Measurements from ENCODE around the gene CREBZF.

The CREBZF gene, protein sequence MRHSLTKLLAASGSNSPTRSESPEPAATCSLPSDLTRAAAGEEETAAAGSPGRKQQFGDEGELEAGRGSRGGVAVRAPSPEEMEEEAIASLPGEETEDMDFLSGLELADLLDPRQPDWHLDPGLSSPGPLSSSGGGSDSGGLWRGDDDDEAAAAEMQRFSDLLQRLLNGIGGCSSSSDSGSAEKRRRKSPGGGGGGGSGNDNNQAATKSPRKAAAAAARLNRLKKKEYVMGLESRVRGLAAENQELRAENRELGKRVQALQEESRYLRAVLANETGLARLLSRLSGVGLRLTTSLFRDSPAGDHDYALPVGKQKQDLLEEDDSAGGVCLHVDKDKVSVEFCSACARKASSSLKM

DNA sequence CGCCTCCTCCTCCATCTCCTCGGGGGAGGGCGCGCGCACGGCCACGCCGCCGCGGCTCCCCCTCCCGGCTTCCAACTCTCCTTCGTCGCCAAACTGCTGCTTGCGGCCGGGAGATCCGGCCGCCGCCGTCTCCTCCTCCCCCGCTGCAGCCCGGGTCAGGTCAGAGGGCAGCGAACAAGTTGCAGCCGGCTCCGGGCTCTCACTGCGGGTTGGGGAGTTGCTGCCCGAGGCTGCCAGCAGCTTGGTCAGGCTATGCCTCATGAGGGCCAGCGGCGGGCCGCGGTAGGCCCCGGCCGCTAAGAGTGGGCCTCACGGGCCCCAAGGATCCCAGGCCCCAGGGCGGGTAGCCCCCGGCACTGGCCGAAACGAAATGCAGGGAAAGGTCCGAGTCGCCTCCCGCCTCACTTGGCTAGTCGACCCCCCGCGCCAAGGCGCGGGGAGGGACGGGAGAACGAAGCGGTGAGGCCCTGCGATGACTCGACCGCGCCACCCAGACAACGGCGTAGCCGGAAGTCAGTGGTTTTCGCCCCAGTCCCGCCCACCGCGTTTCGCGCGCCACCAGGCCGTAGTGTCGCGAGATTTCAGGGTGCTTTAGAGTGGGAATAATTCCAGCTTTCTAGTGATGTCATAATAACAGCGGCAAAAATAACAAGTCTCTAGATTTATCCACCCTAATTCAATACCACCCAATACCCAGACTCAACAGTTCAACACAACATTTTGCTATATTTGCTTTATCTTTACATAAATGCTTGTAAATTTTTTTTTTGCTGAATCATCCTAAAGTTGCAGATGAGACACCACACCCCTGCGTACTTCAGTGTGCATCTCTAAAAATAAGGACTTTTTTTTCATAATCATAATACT, at the start of gene CREBZF:
TSS of gene CREBZF (minus strand) at position 515 of the 867 bp plus-strand sequence. CDS start at position 261, 254 bp downstream.
- peak; percentile 94 for DNase-seq

DNA sequence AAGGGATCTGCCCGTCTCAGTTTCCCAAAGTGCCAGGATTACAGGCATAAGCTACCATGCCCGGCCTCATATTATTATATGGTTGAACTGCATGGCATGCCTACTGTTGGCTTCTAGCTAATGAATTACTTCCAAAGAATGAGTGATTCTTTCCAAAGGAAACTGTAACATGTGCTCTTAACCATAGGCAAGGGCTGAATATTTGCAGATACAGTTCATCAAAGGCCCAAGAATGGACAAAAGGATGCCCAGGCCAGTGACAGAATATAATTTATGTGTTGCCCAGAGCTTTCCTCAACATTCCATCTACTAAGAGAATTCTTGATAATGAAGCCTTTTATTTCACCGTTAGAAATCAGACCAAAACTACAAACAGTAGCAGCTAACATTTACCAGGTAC, 48.0 kb upstream of the CREBZF start:
- no peak for DNase-seq

DNA sequence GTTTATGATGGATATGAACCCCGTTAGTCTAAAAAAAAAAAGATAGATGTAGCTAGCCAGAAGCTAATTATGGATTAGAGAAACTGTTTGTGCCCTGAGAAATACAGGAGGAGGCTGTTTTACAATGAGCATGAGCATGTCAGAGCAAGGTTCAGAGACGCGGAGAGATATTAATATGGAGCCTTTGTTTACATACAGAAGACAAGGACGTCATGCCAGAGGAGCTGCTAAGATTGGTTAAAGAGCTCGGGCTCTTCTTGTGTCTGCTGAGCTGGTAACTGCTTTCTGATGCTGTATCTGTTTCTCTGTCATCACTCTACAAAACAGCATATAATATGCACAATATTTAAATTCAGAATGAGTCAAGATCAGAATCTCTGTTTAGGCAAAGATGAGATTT, 46.0 kb upstream of the CREBZF start:
- peak; percentile 42 for DNase-seq

DNA sequence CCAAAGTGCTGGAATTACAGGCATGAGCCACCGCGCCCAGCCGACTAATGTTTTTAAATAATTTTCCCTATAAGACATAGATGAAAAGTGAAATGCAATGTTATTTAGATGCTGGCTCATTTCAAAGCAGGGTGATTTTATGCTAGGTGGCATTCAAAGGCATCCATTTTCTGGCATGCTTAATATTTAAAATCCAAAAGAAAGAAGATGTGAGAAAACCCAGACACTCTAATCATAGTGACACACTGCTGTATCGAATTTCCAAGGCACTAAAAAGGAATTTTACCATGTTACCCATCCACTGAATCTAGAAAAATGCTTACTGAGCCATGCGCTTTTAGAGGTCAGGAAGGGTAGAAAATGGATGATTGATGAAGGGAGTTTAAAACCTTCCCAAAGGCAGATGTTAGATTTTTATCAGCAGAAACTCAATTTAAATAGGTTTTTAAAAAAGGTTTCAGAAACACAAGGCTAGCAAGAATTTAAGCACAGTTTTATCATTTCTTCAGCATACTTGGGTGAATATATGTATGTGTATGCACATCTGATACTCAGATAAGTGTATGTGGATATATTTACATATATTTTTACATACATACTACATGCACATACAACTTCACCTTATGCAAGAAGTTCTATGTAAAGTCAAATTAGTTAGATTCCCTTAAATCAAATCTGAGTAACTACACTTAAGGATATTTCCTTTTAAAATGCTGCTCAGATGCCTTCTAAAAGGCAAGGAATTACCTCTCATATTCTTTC, 45.2 kb upstream of the CREBZF start:
- DNase-seq = no peak

DNA sequence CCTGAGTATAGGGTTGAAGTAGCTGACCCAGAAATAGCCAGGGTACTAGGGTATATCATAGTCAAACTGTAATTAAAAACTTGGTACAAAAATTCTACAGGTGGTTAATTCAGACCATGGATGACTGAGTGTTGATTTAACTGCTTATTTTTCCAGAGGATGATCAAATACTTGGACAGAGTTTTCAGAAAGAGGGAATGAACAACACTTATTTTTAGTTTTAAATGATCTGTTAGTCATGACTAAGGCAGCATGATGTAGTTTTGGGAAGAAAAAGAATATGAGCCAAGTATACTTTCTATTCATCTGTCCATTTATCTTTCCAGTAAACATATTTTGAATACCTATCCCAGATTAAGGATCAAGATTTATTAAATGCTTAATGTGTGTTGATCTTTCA, 40.9 kb upstream of the CREBZF start:
- no peak for DNase-seq

DNA sequence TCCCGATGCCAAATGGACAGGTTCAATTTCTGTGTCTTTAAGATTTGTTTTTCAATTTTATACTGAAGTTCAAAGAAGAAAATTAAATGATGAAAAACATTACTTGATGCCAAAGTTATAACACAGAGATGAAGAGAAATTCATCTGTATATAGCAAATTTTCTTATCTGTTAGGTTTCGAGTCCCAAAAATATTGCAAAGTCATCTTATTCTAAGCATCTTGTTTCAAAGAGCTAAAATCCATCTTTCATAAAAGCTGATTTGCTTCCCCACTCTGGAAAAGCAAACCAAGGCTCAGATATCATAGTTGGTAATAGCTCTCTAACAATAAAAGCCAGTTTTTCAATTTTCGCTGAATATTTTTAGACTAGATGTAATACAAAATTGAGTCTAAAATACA, 40.0 kb upstream of the CREBZF start:
- DNase-seq = no peak

DNA sequence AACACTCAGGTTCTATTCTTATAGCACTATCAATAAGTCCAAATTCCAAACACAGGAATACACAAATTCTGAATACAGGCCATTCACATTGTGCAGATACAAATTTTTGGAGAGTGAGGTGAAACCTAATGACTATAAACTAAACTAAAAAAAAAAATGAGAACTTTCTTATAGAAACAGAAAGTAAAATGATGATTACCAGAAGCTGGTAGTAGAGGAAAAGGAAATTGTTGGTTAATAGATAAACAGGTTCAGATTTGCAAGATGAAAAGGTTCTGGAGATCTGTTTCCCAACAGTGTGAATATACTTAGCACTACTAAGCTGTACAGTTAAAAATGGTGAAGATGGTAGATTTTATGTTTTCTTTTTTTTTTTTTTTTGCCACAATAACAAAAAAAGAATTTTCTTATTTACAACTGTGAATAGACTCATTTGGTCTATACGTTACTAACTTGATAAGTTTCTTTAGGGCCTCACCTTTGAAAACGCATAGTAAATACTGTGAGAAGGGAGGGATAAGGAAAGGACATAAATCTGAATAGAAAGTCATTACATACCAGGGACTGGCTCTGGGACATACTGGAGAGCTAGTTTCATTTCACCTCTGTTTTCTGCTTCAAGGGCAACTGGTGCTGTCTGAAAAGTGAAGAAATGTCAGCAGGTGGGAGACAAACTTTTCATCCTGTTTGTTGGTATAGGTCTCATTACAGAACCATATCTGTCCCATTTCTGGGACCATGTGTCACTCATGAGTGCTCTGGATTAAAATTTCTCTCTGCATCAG, 35.2 kb upstream of the CREBZF start:
- DNase-seq = no peak

DNA sequence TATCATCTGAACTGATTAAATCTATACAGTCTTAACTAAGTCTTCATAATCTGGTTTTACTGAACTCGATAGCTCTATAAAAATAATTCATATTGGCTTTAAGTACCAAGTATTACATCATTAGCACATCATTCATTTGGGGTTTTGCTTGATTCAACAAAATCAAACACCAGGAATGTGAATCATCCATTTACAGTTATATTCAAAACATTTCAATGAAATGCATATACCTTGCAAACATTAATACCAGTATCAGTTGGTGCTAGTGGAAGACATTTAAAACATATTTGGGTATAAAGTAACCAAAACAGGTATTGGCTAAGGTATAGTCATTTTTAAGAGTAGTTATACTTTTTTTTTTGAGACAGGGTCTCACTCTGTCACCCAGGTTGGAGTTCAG, 33.3 kb upstream of the CREBZF start:
- no peak for DNase-seq

DNA sequence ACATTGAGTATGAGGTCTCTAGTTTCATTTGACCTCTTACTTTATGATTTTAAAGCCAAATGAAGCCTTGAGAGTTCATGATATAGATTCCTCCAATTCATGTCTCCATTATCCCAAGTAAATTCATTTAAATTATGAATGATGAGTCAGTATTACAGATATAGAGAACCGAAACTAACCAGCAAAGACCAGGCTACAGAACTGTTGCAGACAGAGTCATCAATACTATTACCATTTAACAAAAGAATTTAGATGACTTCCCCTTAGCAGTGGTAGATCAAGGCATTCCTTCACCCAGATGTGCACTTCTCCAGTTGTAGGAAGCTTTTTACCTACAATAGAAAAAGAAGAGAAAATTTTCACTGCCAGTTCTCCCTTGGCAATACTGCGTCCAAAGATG, 32.8 kb upstream of the CREBZF start:
- no peak for DNase-seq

DNA sequence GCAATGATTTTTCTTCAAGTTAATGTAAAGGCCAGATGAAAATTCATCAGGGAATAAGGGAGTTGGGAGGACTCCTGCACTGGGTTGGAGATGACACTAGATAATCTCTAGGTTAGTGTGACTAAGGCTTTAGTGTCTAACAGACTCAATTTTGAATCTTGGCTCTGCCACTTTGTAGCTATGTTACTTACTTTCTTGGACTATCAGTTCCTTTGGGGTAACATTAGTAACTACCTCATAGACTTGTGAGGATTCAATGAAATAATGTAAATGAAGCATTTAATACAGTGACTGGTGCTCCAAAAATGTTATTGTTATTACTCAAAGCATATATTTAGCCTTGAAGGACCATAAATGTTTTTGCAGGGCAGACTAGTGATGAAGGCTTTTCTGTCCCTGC, 30.6 kb upstream of the CREBZF start:
- DNase-seq = no peak

DNA sequence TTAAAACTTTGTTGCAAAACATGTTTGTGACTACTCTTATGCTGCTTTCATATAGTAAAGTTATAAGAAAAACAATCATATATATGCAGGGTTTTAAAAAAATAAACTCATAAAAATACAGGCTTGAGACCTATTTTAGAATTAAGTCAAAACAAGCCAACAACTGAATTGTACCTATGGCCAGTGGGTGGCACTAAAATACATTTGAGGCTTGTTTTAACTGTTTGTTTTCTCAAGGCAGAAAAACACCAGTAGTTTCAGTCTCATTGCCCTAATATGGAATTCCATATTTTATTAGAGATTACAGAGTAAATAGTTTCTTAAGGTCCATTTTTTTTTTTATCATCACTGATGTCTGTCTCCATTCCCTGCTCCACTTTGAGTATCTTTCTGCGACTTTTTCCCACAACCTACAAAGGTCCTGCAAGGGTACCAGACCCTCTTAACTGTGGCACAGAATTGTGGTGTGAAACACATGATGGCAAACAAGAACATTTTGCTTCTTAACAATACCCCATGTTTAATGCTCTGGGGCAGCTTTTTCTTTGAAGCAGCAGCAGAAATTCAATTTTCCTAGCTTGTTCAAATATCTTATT, 29.6 kb upstream of the CREBZF start:
- peak; percentile 14 for DNase-seq

DNA sequence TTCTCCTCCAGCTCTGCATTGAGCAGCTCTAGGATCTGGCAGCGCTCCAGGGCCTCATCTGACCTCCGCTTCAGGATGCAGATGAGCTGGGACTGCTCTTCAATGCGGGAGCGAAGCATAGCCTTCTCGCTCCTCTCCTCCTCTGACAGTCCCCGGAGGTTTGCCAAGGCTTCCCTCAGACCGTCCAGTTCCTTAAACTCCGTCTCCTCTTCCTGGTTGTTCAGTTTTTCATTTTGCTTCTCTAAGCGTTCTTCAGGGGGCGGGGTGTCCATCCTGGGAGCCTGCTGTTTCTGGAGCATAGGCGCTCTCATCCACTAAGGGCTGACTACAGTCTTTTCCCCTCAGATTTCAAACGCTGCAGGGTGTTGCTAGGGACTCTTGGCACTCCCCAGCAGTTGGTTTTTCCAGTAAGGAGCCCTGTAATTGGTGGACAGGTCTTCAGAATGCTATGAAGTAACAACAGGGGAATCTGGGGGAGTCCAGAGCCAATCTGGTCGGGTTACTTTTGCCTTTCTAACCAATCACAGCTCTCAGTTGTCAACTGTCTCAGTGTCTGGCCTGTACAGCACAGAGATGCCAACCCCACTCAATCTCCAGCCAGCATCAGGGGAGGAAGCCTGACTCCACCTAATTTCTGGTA, 21.0 kb upstream of the CREBZF start, which contains the start of gene CCDC89:
TSS of gene CCDC89 (minus strand) at position 376 of the 640 bp plus-strand sequence. CDS start at position 311, 65 bp downstream.
- DNase-seq = peak; percentile 89

DNA sequence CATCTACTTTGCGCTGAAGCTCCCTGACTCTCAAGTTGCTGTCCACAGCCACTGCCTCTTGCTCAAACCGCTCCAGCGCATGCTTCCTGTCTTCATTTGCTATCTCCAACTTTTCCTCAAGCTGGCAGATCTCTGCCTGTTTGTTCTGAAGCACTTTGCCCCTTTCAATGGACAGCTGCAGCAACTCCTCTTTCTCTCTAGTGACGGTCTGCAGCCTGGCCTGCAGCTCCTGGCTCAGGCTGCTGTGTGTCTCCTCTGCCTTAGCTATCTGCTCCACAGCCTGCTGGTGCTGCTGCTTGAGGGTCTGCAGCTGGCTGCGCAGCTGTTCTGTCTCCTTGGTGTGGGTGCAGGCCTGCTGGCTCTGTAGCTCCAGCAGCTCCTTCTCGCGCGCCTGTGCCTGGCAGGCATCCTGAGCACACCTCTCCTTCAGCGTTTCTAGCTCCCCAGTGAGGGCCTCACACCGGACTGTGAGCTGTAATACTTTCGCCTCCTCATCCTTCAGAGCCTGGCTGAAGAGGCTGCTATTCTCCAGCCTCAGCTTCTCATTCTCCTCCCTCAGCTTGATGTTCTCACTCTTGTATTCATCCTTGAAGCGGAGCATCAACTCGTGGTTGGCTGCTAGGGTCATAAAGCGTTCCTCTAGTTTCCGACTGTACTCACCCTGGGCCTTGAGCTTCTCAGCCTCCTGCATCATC, 20.3 kb upstream of the CREBZF start:
- DNase-seq = no peak

DNA sequence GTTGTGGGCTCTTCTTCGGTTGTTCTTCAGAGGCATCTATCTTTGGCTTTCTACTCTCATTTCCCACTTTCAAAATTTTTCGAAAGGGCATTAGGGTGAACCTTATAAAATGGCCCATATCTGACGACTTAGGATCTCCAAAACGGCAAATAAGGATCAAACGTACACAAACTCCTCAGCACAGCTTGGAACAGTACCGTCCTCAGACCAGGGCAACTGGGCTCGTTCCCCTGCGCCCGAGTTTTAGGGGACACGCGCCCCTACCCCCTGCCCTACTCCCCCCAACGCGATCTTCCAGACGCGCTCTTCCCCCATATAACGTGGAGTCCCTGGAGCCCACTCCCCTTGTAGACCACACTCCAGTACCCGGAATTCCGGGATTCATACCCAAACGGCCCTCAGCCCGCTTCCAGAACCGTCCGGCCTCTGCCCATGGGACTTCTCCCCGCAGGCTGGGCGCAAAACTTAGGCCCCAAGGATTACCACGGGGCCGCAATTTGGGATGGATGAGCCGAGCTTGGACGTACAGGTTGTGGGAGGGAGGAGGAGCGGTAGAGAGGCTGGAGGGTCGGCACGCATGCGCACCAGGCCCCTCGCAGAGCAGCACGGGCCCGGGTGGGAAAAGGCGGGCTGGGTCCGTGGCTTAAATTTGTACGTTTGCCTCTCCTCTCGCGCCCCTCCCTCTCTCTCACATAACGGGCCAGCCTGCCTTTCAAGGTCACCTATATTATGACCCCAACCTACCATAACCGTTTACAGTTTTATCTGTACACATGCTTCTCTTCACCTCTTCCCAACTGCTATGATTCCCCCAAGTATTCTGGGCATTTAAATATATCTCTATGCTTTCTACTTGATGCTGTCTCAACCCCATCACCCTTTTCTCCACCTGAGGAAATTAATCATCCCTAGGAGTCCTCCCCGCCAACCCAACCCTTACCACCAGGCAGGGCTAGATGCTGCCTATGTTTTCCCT, 17.7 kb upstream of the CREBZF start:
- peak; percentile 49 for DNase-seq

DNA sequence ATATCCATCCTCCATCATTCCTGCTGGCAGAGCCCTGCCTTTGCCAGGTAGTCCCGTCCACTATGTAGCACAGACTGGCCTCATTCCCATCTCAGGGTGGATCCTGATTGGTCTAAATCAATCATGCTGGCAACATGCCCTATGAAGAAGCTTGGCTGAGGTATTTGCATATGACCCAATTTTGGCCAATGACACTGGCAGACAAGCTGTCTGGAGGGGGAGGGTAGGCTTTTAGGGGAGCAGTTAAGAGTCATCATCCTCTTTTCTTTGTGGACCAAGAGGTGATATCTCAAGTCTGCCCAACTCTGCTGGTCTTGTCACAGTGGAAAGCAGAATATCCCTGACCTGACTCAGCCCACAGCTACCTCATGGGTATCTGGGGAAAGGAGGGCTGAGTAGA, 16.0 kb upstream of the CREBZF start:
- no peak for DNase-seq

DNA sequence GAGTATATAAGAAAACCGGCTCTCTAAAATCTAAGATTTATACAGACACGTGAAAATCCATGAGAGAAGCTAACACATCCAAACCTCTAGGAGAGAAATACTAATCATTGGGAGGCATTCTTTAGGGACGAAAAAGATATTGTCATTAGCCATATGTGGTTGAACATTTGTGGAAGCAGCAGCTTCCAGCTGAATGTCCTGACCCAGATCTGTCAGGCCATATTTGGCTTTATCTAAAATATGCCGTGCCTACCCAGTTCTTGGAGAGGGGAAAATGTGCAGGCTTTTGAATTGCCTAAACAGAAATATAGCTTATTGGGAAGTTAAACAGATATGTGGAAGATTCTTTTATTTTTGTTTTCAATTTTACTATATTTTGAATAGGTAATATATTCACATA, 14.6 kb upstream of the CREBZF start:
- DNase-seq = no peak

DNA sequence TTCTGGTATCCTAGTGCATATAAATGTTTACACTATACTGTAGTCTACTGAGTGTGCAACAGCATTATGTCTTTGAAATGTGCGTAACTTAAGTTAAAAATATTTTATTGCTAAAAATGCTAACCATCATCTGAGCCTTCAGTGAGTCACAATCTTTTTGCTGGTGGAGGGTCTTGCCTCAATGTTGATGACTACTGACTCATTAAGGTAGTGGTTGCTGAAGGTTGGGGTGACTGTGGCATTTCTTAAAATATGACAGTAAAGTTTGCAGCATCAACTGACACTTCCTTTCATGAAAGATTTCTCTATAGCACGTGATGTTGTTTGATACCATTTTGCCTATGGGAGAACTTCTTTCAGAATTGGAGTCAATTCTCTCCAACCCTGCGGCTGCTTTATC, 8.5 kb upstream of the CREBZF start:
- DNase-seq = no peak

DNA sequence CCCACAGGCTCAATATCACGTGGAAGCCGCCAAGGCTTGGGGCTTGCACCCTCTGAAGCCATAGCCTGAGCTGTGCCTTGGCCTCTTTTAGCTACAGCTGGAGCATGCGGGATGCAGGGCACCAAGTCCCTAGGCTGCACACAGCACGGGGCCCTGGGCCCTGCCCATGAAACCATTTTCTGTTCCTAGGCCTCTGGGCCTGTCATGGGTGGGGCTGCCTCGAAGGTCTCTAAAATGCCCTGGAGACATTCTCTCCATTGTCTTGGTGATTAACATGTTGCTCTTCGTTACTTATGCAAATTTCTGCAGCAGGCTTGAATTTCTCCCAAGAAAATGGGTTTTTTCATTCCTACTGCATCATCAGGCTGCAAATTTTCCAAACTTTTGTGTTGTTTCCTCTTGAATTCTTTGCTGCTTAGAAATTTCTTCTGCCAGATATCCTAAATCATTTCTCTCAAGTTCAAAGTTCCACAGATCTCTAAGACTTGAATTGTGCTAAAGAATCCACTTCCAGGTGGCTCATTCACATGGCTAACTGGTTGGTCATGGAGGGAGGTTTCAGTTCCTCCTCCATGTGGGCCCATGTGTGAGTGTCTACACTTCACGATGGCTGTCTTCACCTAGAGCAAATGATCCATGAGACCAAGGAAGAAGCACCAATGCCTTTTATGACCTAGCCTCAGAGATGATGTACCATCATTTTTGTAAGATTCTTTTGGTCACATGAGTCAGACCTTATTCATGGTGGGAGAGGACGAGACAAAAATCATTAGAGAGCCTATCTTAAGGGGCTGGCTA, 7.4 kb upstream of the CREBZF start:
- DNase-seq = no peak

Measured in NCI-H2227 treated with DMSO at 0.1 percent for 48 hours (cell line).